Lung (tissue), 12 donors: ENCODE results near the gene PPT2. TPM values are rescaled to one million over a fixed set of nuclear protein-coding genes. Genes with fewer than 3 reads are reported as not detected.

Experiments used
- ATAC-seq: fragments of 200-7000 bp; cut with Tn5 transposase; one replicate; pipeline ENCODE4 v1.9.1; 2020; ENCODE audit warnings: moderate number of reproducible peaks; ENCODE audit not compliant: insufficient read depth, low FRiP score
- DNase-seq, 3 donors: peaks; one replicate each; pipeline ENCODE4 v3.0.0-alpha.2; 2013 to 2017
- H3K27ac ChIP-seq, 2 donors: one replicate each; pipeline ENCODE4 v1.5.1; 2013; ENCODE audit warnings: mild to moderate bottlenecking in 2 of 2, moderate library complexity in 2 of 2, control low read depth in 1 of 2, inconsistent platforms in 1 of 2, low read depth in 1 of 2, low read length in 1 of 2
- H3K27me3 ChIP-seq, 3 donors: one replicate each; pipeline ENCODE4 v1.5.1; 2013; ENCODE audit warnings: low read length in 2 of 3; ENCODE audit not compliant: control insufficient read depth in 3 of 3, insufficient read depth in 3 of 3
- H3K36me3 ChIP-seq, 4 donors: one replicate each; pipeline ENCODE4 v1.5.1; 2013; ENCODE audit warnings: low read length in 4 of 4, mild to moderate bottlenecking in 1 of 4, moderate library complexity in 1 of 4; ENCODE audit not compliant: control insufficient read depth in 4 of 4, insufficient read depth in 4 of 4
- H3K4me1 ChIP-seq, 5 donors: one replicate each; pipeline ENCODE4 v1.5.1; 2013; ENCODE audit warnings: low read length in 5 of 5, mild to moderate bottlenecking in 2 of 5, moderate library complexity in 1 of 5; ENCODE audit not compliant: control insufficient read depth in 5 of 5, insufficient read depth in 5 of 5
- H3K4me3 ChIP-seq: one replicate; pipeline ENCODE4 v1.5.1; 2013; ENCODE audit warnings: mild to moderate bottlenecking, control low read depth, moderate library complexity
- H3K9ac ChIP-seq, 2 donors: one replicate each; pipeline ENCODE4 v1.5.1; 2013; ENCODE audit warnings: low read length in 2 of 2, control low read depth in 1 of 2; ENCODE audit not compliant: insufficient read depth in 1 of 2
- H3K9me3 ChIP-seq, 4 donors: one replicate each; pipeline ENCODE4 v1.5.1; 2013; ENCODE audit warnings: low read length in 3 of 4, mild to moderate bottlenecking in 1 of 4, moderate library complexity in 1 of 4; ENCODE audit not compliant: control insufficient read depth in 4 of 4, insufficient read depth in 3 of 4
- WGBS, 2 donors: extraction: QIAGEN DNeasy Blood & Tissue Kit; methylation state at CpG; one replicate each; pipeline ENCODE4 v1.1.7; 2013; 5-methylcytosine and 5-hydroxymethylcytosine counted together
- polyA plus RNA-seq, 2 donors: library from polyadenylated mRNA; stranded (reverse); fragments of 200-250 nt; gene quantifications; one replicate each; pipeline ENCODE4 v1.2.1, GENCODE V29; 2013
- total RNA-seq, 2 donors: library from RNA; depleted of rRNA in 1 of 2; stranded (reverse); fragments of >200 nt in 1 of 2; gene quantifications; one replicate each; pipeline ENCODE4 v1.2.1, GENCODE V29; 2014 to 2021
- TF ChIP-seq, protein P1 (sequence below): IDR thresholded peaks from 2 replicates; pipeline ENCODE4 v1.5.1; 2012; ENCODE audit warnings: mild to moderate bottlenecking; ENCODE audit errors: control extremely low read depth, extremely low read depth
- donor health status: control.
- donor health status: control.
- donor health status: Bipolar disorder and iron deficiency.
- donor health status: healthy.
- donor health status: DM: yes; HTN: yes; CAD: no.

PPT2 gene
- total and polyA plus RNA-seq, 4 donors = 5.7 to 212 (median 11.1) TPM

GRCh38 chr6:32168350-32168749 lies 14.4 kb downstream of the PPT2 start:
- Histone ChIP-seq H3K9ac (no peak overlapping the region), H3K36me3 (peaks cover 3 to 33% (median 21%) of the 10 kb centered on the region in 4 donors), H3K9me3 (no peaks in the 10 kb centered on the region), H3K4me1 (peaks cover 0 to 7% (median 0%) of the 10 kb centered on the region in 5 donors), H3K27me3 (peaks cover 0 to 4% (median 0%) of the 10 kb centered on the region in 3 donors), H3K4me3 (no peak overlapping the region), H3K27ac (no peak overlapping the region)
- 87 to 89% methylated on average over 2 of the region's 2 CpGs for WGBS, 2 donors
- TF ChIP-seq, protein P1, sequence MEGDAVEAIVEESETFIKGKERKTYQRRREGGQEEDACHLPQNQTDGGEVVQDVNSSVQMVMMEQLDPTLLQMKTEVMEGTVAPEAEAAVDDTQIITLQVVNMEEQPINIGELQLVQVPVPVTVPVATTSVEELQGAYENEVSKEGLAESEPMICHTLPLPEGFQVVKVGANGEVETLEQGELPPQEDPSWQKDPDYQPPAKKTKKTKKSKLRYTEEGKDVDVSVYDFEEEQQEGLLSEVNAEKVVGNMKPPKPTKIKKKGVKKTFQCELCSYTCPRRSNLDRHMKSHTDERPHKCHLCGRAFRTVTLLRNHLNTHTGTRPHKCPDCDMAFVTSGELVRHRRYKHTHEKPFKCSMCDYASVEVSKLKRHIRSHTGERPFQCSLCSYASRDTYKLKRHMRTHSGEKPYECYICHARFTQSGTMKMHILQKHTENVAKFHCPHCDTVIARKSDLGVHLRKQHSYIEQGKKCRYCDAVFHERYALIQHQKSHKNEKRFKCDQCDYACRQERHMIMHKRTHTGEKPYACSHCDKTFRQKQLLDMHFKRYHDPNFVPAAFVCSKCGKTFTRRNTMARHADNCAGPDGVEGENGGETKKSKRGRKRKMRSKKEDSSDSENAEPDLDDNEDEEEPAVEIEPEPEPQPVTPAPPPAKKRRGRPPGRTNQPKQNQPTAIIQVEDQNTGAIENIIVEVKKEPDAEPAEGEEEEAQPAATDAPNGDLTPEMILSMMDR = no peak
- no peak for ATAC-seq
- no peak for DNase-seq

GRCh38 chr6:32168807-32169591 lies 15.1 kb downstream of the PPT2 start:
- H3K9ac ChIP-seq = no peak overlapping the region
- H3K27me3 ChIP-seq = peaks cover 0 to 1% (median 0%) of the 10 kb centered on the region in 3 donors
- no peak overlapping the region for H3K4me3 ChIP-seq
- peaks cover 3 to 32% (median 21%) of the 10 kb centered on the region in 4 donors for H3K36me3 ChIP-seq
- TF ChIP-seq, protein P1 = no peak
- DNase-seq (no peak), ATAC-seq (no peak)
- H3K4me1 ChIP-seq = peaks cover 0 to 7% (median 0%) of the 10 kb centered on the region in 5 donors
- no peak overlapping the region for H3K27ac ChIP-seq
- H3K9me3 ChIP-seq = no peaks in the 10 kb centered on the region
- 87 to 95% methylated on average over 11 of the region's 11 CpGs for WGBS, 2 donors

- Histone ChIP-seq H3K36me3 (peaks cover 3 to 32% (median 21%) of the 10 kb centered on the region in 4 donors), H3K9me3 (no peaks in the 10 kb centered on the region), H3K4me3 (no peak overlapping the region), H3K9ac (no peak overlapping the region), H3K27me3 (no peaks in the 10 kb centered on the region), H3K4me1 (peaks cover 0 to 20% (median 8%) of the 10 kb centered on the region in 5 donors), H3K27ac (no peak overlapping the region)
- DNase-seq = no peak
- ATAC-seq = no peak
- TF ChIP-seq, protein P1 = no peak
- WGBS, 2 donors = 95 to 96% methylated on average over 11 of the region's 11 CpGs
These were observed 16.4 kb downstream of the PPT2 start for GRCh38 chr6:32170294-32170693.
